Mucosa of rectum (tissue), 2 donors: ENCODE data around the gene ZYX.

Experiments used
- H3K27ac ChIP-seq, 2 donors: one replicate each; pipeline ENCODE4 v1.7.0; 2013; ENCODE audit warnings: inconsistent platforms in 2 of 2, low read depth in 2 of 2, low read length in 2 of 2
- H3K27me3 ChIP-seq, 2 donors: one replicate each; pipeline ENCODE4 v1.7.0; 2013; ENCODE audit warnings: low read length in 2 of 2; ENCODE audit not compliant: control insufficient read depth in 2 of 2, insufficient read depth in 2 of 2
- H3K36me3 ChIP-seq, 2 donors: one replicate each; pipeline ENCODE4 v1.7.0; 2013; ENCODE audit warnings: low read length in 2 of 2; ENCODE audit not compliant: control insufficient read depth in 2 of 2, insufficient read depth in 2 of 2
- H3K4me1 ChIP-seq, 2 donors: one replicate each; pipeline ENCODE4 v1.7.0; 2013; ENCODE audit warnings: low read length in 2 of 2, mild to moderate bottlenecking in 1 of 2; ENCODE audit not compliant: control insufficient read depth in 2 of 2, insufficient read depth in 2 of 2
- H3K4me3 ChIP-seq, 2 donors: one replicate each; pipeline ENCODE4 v1.7.0; 2013; ENCODE audit warnings: low read length in 2 of 2
- H3K9ac ChIP-seq, 2 donors: one replicate each; pipeline ENCODE4 v1.7.0; 2013; ENCODE audit warnings: low read length in 2 of 2, low read depth in 1 of 2, mild to moderate bottlenecking in 1 of 2
- H3K9me3 ChIP-seq, 2 donors: one replicate each; pipeline ENCODE4 v1.7.0; 2013; ENCODE audit warnings: low read length in 2 of 2; ENCODE audit not compliant: control insufficient read depth in 2 of 2
- donor health status: healthy.
- donor health status: Normal muscosa, but diverticular disease.

Gene ZYX

DNA sequence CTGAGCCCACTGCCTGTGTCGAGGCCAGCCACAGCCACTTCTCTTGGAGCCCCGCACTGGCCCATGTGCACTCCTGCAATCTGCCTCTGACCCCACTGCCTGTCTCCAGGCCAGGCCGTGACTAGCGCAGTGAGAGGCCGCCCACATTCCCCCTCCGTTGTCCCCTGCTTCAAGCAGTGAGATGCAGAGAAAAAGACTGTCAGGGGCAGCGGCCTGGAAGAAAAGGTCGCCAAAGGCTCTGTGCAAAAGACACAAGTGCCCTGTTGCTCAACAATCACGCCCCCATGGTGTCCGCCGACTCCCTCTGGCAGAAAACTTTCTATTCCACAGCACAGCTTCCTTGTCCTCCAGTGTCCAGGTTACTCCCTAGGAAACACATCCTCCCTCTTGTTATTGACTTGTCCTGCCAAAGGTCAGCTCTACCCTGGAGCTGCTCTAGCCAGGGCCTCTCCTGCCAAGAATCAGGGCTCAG, 28.6 kb upstream of the ZYX start:
- Histone ChIP-seq H3K27ac (no peak overlapping the region), H3K36me3 (no peaks in the 10 kb centered on the region)

DNA sequence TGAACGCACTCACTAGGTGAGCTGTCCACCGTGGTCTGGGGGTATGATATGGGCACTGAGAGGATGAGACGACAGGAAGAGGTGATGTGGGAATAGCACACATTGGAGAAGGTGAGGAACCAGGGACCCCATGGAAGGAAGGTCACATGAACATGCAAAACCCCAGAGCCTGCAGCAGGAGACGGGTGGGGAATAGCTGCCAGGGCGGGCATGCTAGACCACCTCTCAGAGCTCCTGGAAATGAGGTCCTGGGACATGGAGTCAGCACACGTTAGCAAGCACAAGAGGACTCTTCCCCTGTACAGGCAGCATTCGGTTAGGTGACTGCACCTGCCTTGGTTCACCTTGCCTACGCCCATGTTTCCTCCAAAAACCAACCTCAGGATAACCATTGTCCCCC, 26.8 kb upstream of the ZYX start:
- H3K4me1 ChIP-seq = no peaks in the 10 kb centered on the region
- H3K4me3 ChIP-seq = no peak overlapping the region
- no peak overlapping the region for H3K9ac ChIP-seq
- no peaks in the 10 kb centered on the region for H3K9me3 ChIP-seq
- no peaks in the 10 kb centered on the region for H3K27me3 ChIP-seq
- H3K36me3 ChIP-seq = no peaks in the 10 kb centered on the region
- no peak overlapping the region for H3K27ac ChIP-seq

More for the DNA sequence above, 28.6 kb upstream of the ZYX start:
- Histone ChIP-seq H3K27me3 (no peaks in the 10 kb centered on the region), H3K9me3 (no peaks in the 10 kb centered on the region), H3K9ac (no peak overlapping the region), H3K4me1 (no peaks in the 10 kb centered on the region), H3K4me3 (no peak overlapping the region)

DNA sequence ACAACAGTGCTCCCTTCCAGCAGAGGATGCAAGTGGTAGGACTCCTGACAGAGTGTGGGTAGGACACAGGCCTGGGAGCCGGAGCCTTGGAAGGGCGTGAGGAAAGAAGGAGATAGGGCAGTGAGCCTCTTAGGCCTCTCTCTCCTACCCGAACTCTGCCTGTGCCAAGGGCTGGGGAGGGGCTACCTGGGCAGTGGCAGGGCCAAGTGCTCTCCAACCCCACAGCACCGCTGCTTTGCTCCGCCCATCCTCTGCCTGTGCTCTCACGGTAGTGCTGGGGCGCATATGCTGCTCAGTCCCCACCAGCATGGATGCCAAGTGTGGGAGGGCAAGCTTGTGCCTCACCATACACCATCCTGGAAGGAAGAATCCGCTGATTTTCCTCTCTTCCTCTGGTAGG, 26.2 kb upstream of the ZYX start:
- Histone ChIP-seq H3K4me3 (no peak overlapping the region), H3K4me1 (no peaks in the 10 kb centered on the region), H3K27ac (no peak overlapping the region), H3K9me3 (no peaks in the 10 kb centered on the region), H3K36me3 (no peaks in the 10 kb centered on the region), H3K27me3 (peaks cover 0 to 4% of the 10 kb centered on the region in 2 donors), H3K9ac (no peak overlapping the region)

DNA sequence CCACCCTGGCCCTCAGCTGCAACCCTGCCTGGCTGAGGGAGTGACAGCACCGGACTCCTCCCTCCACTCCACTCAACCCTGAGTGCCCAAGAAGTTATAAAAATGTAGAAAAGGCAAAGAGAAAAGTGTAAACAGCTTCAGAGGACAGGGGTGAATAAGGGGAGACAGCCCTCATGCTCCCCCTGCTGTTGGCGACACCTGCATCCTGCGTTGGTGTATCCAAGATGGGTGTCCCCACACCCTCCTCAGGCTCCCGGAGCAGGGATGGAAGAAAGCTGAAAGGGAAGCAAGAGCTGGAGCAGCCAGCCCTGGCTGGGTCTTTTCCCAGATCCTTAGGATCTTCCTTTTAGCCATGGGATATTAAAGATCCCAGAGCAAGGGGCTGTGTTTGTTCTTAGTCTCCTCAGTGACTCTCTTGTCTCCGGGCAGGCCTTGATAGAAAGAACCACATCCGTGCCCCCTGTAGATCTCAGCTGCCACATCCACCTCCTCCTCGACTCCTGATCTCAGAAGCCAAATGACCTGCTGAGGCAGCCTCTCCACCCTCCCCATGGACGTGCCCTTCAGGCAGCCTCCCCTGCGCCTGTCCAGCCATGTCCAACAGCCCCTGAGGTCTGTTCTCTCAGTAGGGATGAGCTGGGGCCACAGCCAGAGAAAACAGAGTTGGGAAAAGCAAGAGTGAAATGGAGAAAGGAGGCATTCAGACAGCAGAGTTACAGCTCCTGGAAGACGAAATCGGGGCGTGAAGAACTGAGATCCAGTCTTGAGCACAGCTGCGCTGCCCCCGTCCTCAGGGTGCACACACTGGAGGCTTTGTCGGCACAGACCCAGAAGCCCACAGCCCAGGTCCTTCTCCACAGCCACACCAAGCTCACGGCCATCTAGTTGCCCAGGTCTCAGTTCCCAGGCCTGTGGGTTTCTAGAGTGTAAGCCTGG, 25.4 kb upstream of the ZYX start:
- Histone ChIP-seq H3K36me3 (no peaks in the 10 kb centered on the region), H3K4me1 (no peaks in the 10 kb centered on the region), H3K9ac (no peak overlapping the region), H3K9me3 (no peaks in the 10 kb centered on the region), H3K4me3 (no peak overlapping the region), H3K27me3 (peaks cover 5 to 9% of the 10 kb centered on the region in 2 donors), H3K27ac (no peak overlapping the region)

DNA sequence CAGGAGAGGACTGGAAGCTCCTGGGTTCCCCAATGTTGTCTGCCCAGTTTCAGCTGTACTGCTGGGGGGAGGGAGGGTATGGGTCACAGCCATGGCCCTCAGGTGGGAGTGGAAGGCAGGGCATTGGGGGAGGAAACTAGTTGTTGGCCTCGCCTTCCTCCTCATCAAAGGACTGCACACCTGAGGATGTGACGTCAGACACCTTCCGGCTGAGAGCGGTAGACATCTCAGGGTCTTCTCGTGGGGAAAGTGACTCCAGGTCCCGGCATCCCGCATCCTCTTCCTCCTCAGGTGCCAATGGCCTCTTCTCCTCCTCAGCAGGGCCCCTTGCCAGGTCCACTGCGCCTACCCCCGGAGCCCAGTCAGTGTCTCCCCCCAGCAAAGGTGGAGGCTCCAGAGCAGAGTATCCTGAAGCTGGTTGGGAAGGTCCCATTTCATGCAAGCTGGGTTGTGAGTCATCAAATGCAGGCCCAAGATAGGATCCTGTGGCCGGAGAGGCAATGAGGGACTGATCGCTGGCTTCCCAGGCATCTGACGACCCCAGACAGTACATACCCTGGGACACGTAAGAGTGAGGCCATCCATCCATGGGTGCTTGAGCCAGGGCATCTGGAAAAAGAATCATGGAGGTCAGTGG, 24.6 kb upstream of the ZYX start:
- H3K27me3 ChIP-seq = peaks cover 8 to 12% of the 10 kb centered on the region in 2 donors
- no peaks in the 10 kb centered on the region for H3K4me1 ChIP-seq
- H3K9ac ChIP-seq = no peak overlapping the region
- no peaks in the 10 kb centered on the region for H3K9me3 ChIP-seq
- H3K4me3 ChIP-seq = no peak overlapping the region
- no peak overlapping the region for H3K27ac ChIP-seq
- no peaks in the 10 kb centered on the region for H3K36me3 ChIP-seq

DNA sequence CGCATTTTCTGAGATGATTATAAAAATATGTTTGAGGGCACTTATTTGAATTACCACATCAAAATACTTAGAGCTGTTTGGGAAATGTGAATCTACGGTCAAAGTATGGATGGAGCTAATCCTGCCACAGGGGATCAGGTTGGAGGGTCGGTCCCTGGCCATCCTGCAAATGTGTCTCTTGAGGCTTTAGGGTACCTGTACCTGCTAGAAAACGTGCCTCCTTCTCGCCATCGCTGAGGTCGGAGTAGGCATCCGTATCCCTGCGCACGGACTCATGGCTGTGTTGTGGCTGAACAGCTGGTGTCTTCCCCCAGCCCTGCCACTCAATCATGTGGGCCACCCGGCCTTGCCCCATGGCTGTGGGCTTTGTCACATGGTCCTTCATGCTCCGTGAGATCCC, 22.5 kb upstream of the ZYX start:
- no peak overlapping the region for H3K4me3 ChIP-seq
- H3K9ac ChIP-seq = no peak overlapping the region
- H3K4me1 ChIP-seq = peaks cover 0 to 4% of the 10 kb centered on the region in 2 donors
- no peak overlapping the region for H3K27ac ChIP-seq
- peaks cover 18 to 21% of the 10 kb centered on the region in 2 donors for H3K27me3 ChIP-seq
- H3K36me3 ChIP-seq = no peaks in the 10 kb centered on the region
- peaks cover 0 to 2% of the 10 kb centered on the region in 2 donors for H3K9me3 ChIP-seq

DNA sequence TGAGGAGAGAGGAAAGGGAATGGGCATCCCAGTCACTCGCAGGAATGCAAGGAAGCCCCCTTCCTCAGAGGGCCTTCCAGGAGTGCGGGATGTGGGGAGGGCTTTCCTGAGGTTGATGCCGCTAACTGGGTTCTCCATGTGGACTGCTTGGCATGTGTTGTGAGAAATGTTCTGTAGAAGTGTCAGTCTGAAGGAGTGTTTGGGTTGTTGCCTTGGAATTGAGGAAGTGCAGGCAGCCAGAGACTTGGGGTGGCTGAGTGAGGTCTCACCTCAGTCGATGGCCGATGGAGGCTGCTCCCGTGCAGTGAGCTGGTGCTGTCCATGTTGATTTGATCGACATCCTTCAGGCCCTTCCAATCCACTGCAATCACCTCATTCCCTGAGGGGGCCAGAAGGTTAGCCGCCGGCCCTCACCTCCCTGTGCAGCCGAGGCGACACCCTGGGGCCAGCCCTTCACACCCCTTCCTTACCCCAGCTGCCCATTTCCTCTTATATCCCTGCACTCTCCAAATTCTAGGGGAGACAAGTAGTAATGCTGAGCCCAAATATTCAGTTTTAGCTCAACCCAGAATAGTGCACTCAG, 21.3 kb upstream of the ZYX start:
- H3K36me3 ChIP-seq = no peaks in the 10 kb centered on the region
- peaks cover 20 to 23% of the 10 kb centered on the region in 2 donors for H3K27me3 ChIP-seq
- peaks cover 0 to 2% of the 10 kb centered on the region in 2 donors for H3K9me3 ChIP-seq
- H3K4me1 ChIP-seq = peaks cover 0 to 4% of the 10 kb centered on the region in 2 donors
- no peak overlapping the region for H3K9ac ChIP-seq
- no peak overlapping the region for H3K27ac ChIP-seq
- H3K4me3 ChIP-seq = no peak overlapping the region

DNA sequence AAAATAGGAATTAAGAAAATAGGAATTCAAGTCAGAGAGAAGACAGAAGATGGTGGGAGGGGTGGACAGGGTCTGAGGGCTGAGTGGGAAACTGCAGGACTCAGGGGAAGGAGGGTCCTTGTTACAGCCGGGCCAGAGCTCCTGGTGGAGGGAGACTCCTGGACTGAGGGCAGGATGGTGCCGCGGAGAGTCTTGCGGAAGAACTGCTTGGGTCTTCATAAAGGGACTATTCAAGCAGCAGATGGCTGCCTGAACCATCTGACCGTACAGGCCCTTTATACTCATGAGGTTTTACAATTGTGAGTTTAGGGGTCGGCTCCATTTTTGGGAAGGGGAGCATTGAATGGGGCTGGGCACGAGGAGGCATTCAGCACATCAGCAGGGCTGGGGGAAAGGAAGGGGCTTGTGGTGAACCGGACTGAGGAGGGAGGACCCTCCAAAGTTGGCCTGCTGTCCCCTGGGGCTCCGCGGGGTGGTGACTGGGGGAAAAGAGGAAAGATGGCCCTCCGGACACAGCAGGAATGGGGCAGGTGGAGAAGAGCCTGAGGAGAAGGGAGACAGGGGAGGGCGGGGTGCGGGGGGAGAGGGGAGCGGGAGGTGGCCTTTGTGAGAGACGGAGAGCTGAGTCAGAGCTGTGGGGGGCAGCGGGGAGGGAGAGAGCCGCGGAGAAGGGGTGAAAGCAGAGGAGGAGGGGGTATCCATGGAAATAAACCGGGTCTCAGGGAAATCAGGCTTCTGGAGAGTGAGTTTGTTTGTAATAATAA, 20.2 kb upstream of the ZYX start:
- H3K9ac ChIP-seq = no peak overlapping the region
- H3K9me3 ChIP-seq = peaks cover 0 to 2% of the 10 kb centered on the region in 2 donors
- H3K36me3 ChIP-seq = no peaks in the 10 kb centered on the region
- H3K4me3 ChIP-seq = no peak overlapping the region
- H3K27ac ChIP-seq = no peak overlapping the region
- peaks cover 0 to 4% of the 10 kb centered on the region in 2 donors for H3K4me1 ChIP-seq
- peaks cover 20 to 23% of the 10 kb centered on the region in 2 donors for H3K27me3 ChIP-seq

DNA sequence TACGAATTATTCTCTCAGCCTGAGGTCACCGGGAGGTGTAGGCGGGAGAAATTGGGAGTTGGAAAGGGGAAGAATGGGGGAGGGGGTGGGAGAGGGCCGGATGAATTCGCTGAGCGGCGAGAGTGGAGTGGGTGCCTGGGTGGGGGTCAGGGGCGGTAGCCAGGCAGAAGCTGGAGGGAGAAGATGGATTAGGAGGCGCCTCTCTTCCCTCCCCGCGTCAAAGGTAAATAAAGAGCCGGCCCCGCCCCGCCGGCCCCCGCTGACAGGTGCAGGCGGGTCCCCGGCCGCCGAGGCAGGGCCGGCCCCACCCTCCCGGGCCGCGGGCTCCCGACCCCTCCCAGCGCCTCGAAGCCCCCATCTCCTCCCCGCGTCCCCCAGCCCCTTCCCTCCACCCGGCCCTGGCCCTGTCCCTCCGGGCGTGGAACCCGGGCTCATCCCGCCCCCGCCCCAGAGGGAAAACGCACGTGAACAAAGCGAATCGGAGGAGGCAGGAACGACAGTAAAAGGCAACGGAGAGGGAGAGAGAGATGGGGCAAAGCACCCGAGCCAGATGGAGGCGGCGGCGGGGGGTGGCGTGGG, 19.5 kb upstream of the ZYX start:
- Histone ChIP-seq H3K9me3 (peaks cover 0 to 2% of the 10 kb centered on the region in 2 donors), H3K4me3 (peak overlapping the region; percentile 56 to 61), H3K9ac (no peak overlapping the region), H3K36me3 (no peaks in the 10 kb centered on the region), H3K27ac (no peak overlapping the region), H3K27me3 (peaks cover 20 to 23% of the 10 kb centered on the region in 2 donors), H3K4me1 (peaks cover 0 to 4% of the 10 kb centered on the region in 2 donors)
